ENCODE data around the gene MAPRE2.

DNA sequence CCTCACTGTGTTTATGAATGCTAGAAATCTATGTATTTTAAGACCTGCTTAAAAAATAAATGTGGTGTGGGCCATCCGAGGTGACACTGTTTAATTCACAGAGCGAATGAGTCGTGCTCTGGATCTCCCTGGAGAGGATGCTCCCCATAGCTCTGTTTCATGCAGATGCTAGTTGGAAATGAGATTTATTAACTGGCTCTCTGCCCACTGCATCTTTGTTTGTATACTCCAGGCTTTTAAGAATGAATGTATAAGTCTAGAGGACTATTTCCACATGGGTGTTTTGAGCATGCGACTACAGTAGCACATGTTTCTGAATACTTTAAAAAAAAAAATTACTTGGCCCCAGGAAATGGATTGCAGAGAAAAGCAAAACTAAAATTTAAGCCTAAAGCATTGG, 3.9 kb downstream of the MAPRE2 start:
- TF ChIP-seq, protein P1, sequence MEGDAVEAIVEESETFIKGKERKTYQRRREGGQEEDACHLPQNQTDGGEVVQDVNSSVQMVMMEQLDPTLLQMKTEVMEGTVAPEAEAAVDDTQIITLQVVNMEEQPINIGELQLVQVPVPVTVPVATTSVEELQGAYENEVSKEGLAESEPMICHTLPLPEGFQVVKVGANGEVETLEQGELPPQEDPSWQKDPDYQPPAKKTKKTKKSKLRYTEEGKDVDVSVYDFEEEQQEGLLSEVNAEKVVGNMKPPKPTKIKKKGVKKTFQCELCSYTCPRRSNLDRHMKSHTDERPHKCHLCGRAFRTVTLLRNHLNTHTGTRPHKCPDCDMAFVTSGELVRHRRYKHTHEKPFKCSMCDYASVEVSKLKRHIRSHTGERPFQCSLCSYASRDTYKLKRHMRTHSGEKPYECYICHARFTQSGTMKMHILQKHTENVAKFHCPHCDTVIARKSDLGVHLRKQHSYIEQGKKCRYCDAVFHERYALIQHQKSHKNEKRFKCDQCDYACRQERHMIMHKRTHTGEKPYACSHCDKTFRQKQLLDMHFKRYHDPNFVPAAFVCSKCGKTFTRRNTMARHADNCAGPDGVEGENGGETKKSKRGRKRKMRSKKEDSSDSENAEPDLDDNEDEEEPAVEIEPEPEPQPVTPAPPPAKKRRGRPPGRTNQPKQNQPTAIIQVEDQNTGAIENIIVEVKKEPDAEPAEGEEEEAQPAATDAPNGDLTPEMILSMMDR (IDR thresholded peaks at IDR 0.05): no peak
- no peak for TF ChIP-seq POLR2A (IDR thresholded peaks at IDR 0.05)
